Mesothelial cell of epicardium (in vitro differentiated cells): ENCODE data around the gene SLC23A1. TPM values are rescaled to one million over a fixed set of nuclear protein-coding genes. Genes with fewer than 3 reads are reported as not detected.
"Not testable (repeated sequence)": the region's sequence is repeated elsewhere in the genome, so short reads cannot be mapped to it uniquely, and the experiment has no call there.

Source experiments
- DNase-seq, 2 experiments: peaks; one replicate each; pipeline ENCODE4 v3.0.0; 2021; ENCODE audit warnings: low spot score in 2 of 2; ENCODE audit not compliant: unreplicated experiment in 2 of 2
- H3K27ac Mint-ChIP-seq: 2 replicates; pipeline ENCODE4 v1.8.0; 2021; ENCODE audit warnings: mixed read lengths
- H3K27me3 Mint-ChIP-seq: 2 replicates; pipeline ENCODE4 v1.8.0; 2021; ENCODE audit warnings: low read depth, mixed read lengths
- H3K36me3 Mint-ChIP-seq: 2 replicates; pipeline ENCODE4 v1.8.0; 2021; ENCODE audit warnings: mixed read lengths
- H3K4me1 Mint-ChIP-seq: 2 replicates; pipeline ENCODE4 v1.8.0; 2021; ENCODE audit warnings: mixed read lengths
- H3K4me3 Mint-ChIP-seq: 2 replicates; pipeline ENCODE4 v1.8.0; 2021; ENCODE audit warnings: mild to moderate bottlenecking, moderate library complexity, mixed read lengths
- H3K9me3 Mint-ChIP-seq: 2 replicates; pipeline ENCODE4 v1.8.0; 2021; ENCODE audit warnings: mixed read lengths
- CTCF ChIP-seq: fragments of 200-600 bp; sonication (generic); IDR thresholded peaks from one replicate; pipeline ENCODE4 v1.5.0; 2021; ENCODE audit warnings: antibody characterized with exemption; ENCODE audit not compliant: unreplicated experiment
- total RNA-seq: library from RNA; stranded (reverse); gene quantifications from 3 replicates; pipeline ENCODE4 v1.2.1, GENCODE V29; 2021

SLC23A1 gene
- total RNA-seq, 1 donor from 2014 or later = not detected

- H3K4me3 Mint-ChIP-seq = no peak overlapping the region
- no peak for DNase-seq
- no peaks in the 10 kb centered on the region for H3K9me3 Mint-ChIP-seq
- no peak for TF ChIP-seq CTCF
- H3K4me1 Mint-ChIP-seq = no peaks in the 10 kb centered on the region
- H3K27ac Mint-ChIP-seq = no peak overlapping the region
- H3K36me3 Mint-ChIP-seq = peaks cover 4% of the 10 kb centered on the region
- no peaks in the 10 kb centered on the region for H3K27me3 Mint-ChIP-seq
Measured at GRCh38 chr5:139410993-139411828, 28.1 kb upstream of the SLC23A1 start.

- Mint-ChIP-seq H3K27me3 (no peaks in the 10 kb centered on the region), H3K4me3 (no peak overlapping the region), H3K9me3 (no peaks in the 10 kb centered on the region), H3K4me1 (no peaks in the 10 kb centered on the region), H3K36me3 (peaks cover 4% of the 10 kb centered on the region), H3K27ac (no peak overlapping the region)
- no peak for TF ChIP-seq CTCF
- DNase-seq = no peak
Measured at GRCh38 chr5:139410121-139410992, 27.3 kb upstream of the SLC23A1 start.

- H3K27me3 Mint-ChIP-seq, H3K4me3 Mint-ChIP-seq: not testable (repeated sequence)
Measured at GRCh38 chr5:139409116-139409515, 26.0 kb upstream of the SLC23A1 start.

GRCh38 chr5:139408191-139408590, 25.1 kb upstream of the SLC23A1 start:
- no peak overlapping the region for H3K4me3 Mint-ChIP-seq
- no peak overlapping the region for H3K27ac Mint-ChIP-seq
- no peak for TF ChIP-seq CTCF
- peaks cover 1% of the 10 kb centered on the region for H3K36me3 Mint-ChIP-seq
- peaks cover 10% of the 10 kb centered on the region for H3K4me1 Mint-ChIP-seq
- no peaks in the 10 kb centered on the region for H3K27me3 Mint-ChIP-seq
- no peak for DNase-seq
- H3K9me3 Mint-ChIP-seq = no peaks in the 10 kb centered on the region

More at GRCh38 chr5:139409116-139409515, 26.0 kb upstream of the SLC23A1 start:
- H3K9me3 Mint-ChIP-seq, H3K36me3 Mint-ChIP-seq, H3K4me1 Mint-ChIP-seq, DNase-seq, H3K27ac Mint-ChIP-seq: not testable (repeated sequence)

- Mint-ChIP-seq H3K4me1 (peaks cover 14% of the 10 kb centered on the region), H3K4me3 (no peak overlapping the region), H3K27me3 (no peaks in the 10 kb centered on the region), H3K9me3 (no peaks in the 10 kb centered on the region), H3K27ac (no peak overlapping the region), H3K36me3 (peaks cover 1% of the 10 kb centered on the region)
- no peak for DNase-seq
- TF ChIP-seq CTCF = no peak
Measured at GRCh38 chr5:139407517-139407916, 24.4 kb upstream of the SLC23A1 start.

- Mint-ChIP-seq H3K27me3 (no peaks in the 10 kb centered on the region), H3K9me3 (no peaks in the 10 kb centered on the region)
Measured at GRCh38 chr5:139406963-139407362, 23.9 kb upstream of the SLC23A1 start.

More at GRCh38 chr5:139406963-139407362, 23.9 kb upstream of the SLC23A1 start:
- TF ChIP-seq CTCF = no peak
- Mint-ChIP-seq H3K27ac (no peak overlapping the region), H3K36me3 (peaks cover 1% of the 10 kb centered on the region), H3K4me1 (peaks cover 14% of the 10 kb centered on the region), H3K4me3 (no peak overlapping the region)
- no peak for DNase-seq
